COLO829 (cell line): ENCODE results near the gene C8B.

ENCODE experiments used
- DNase-seq: peaks from one replicate; pipeline ENCODE4 v3.0.0; 2012; ENCODE audit warnings: low spot score

C8B gene

GRCh38 chr1:56965916-56966697 lies at the start of gene C8B:
TSS of gene C8B (minus strand) at chr1:56966015. CDS start at chr1:56965948, 67 bp downstream.
- DNase-seq: no peak

DNA sequence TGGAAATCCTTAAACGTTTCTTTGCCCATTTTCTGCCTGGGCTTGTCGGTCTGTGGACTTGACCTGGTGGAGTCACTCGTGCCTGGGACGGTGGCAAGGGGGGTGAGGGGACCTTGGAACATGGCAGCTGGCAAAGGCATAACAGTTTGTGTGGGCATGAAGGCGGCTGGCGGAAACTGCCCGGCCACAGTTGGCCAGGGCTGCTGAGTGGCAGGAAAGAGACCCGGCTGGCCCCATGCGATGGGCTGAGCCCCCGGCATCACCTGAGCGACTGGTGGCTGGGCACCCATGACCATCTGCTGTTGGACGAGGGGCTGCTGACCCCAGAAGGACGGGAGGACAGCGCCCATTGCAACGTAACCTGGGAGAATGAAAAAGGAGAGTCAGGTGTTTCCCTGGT lies 49.3 kb upstream of the C8B start:
- no peak for DNase-seq

GRCh38 chr1:57013522-57013921 lies 47.7 kb upstream of the C8B start:
- DNase-seq: no peak

DNA sequence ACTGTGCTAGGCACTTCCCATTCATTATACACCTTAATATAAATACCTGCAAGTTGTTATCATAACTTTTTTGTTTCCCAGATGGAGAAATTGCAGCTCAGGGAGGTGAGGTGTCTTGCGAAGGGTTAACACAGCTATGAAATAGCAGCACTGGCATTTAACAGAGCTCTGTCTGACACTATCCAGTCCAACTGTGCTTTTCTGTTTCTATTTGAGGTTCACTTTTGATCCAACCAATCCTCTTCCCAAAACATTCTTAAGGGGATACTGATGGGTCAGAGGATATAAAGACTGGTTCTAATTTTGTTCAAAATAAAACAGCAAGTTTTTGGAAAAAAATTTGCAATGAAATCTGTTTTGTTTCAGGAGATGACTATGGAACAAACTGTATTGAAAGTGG lies 46.5 kb upstream of the C8B start:
- no peak for DNase-seq

DNA sequence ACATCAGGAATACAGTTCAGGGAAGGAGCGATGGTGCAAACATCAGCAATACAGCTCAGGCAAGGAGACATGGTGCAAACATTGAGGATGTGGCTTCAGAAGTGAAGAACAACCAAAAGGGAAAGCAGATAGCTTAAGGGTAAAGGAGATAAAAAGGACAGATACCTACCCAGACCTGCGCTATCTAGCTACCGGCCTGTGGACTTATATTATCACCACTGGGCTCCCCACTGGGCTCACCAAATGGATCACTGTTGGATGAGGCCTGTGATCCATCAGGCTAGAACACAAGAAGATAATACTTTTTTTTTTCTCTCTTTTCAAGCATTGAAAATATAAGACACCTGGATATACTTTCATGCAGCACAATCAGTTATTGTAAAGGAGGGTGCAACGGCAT lies 44.7 kb upstream of the C8B start:
- DNase-seq: no peak

DNA sequence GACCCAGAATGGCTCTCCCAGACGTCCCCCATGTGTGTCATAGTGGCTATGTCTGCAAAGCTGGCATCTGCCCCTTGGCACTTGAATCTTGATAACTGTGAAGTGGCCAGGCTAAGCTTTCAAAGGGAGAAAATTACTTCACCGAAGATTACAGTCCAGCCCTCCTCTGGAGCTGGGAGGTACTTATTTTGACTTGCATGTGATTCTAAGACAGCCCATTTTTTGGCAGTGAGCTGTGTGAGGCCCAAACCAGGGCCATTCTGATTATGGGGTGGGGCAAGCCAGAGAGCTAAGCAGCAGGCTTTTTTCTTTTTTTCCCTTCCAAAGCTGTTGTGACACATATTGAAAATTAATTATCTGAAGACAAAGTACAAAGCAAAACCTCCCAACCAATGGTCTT lies 42.1 kb upstream of the C8B start:
- DNase-seq: no peak

- no peak for DNase-seq
These were observed 41.7 kb upstream of the C8B start for GRCh38 chr1:57007472-57007871.

DNA sequence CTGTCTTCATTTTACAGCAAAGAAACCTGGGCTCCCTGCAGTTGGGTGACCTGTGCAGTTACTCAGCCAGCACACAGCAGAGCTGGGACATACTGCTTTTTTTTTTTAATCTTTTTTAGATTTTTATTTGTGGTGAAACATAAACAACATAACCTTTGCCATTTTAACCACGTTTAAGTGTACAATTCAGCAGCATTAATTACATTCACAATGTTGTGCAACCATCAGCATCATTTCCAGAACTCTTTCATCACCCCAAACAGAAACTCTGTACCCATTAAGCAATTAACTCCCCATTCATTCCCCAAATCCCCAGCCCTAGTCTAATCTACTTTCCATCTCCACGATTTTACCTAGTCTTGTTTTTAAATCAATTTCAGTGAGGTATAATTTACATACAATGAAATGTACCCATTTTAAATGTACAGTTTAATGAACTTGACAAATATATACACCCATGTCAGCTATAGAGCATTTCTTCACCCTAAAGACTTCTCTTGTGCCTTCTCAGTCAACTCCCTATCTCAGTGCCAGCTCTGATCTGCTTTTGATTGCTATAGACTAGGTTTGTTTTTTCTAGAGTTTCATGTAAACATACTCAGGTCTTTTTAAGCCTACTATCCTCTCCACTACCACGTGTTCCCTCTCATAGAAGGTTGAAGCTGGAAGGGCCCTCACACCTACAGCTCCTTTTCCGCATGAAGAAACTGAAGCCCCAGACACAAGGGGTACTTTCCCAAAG lies 37.8 kb upstream of the C8B start:
- no peak for DNase-seq

DNA sequence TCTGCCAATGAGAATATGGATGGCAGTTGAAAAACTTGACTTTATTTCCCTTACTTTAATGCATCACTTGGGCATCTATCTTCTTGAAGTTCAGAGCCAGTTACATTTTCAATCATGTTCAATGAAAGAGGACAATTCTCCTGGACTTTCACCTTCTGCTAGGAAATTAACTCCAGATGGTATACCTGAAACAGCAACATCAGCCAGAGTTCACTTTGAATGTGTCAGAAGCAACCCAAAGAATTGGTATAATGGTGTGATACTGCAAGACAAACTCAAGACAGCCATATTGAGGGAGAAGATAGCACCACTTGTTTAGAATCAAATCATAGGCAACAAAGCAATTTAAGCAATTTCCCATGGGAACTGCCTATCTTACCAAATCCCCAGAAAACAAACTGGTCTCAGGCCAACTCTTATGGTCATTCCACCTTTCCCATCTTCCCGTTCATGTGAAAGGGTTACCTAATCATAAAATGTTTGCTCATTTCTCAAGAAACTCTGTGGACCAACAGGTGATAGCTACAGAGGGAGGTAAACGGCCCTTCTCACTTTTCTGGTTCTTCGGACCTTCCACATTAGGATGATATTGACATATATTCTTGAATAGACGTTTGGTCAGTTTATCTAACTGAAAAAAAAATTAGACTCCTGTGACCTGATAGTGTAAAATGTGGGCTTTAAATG lies 29.7 kb upstream of the C8B start:
- no peak for DNase-seq

DNA sequence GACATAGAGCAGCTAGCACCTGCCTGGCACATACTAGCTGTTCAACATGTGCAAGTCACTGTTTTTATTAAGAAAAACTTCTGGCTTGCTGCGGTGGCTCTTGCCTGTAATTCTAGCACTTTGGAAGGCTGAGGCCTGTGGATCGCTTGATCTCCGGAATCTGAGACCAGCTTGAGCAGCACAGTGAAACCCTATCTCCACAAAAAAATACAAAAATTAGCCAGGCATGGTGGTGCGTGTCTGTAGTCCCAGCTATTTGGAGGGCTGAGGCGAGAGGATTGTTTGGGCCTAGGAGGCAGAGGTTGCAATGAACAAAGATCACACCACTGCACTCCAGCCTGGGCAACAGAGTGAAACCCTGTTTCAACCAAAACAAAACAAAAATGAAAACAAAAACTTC lies 27.7 kb upstream of the C8B start:
- no peak for DNase-seq

GRCh38 chr1:56992318-56993125 lies 26.7 kb upstream of the C8B start:
- no peak for DNase-seq

- DNase-seq: no peak
These were observed 25.8 kb upstream of the C8B start for GRCh38 chr1:56991576-56991975.

- DNase-seq: no peak
These were observed 20.6 kb upstream of the C8B start for GRCh38 chr1:56986397-56986796.

DNA sequence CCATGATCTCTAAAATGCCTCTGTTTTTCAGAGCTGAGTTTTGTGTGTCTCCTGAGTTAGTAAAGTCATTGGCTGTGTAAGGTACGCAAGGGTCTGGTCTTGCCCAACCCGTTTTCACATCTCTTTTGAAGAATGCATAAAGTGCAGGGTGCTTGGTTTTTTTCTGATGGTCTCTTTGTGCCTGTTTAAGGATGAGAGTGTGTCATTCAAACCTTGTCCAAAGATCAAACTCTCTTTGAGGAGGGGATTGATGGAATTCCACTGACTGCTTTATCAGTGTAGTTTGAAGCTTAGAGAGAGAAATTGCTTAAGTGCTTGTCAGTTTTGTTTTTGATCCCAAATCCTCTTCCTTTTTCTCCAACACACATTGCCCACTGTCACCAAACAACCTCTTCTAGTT lies 20.0 kb upstream of the C8B start:
- DNase-seq: no peak

DNA sequence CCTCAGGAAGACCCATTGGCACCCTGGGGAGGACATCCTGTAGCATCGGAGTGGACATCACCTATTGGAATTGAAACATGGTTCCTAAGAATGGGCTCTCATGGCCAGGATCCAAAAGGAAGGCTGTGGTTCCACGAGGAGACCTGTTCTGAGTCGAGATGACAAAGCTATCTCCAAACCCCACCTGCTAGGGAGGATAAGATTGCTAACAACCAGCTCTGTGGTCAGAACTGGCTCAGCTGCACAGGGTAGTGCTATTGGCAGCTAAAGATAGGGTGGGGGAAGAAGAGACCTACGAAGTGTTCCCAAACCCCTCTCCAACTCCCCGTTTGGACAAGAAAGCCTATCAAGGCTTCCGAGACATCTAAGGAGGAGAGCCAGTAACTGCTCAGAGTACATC lies 17.7 kb upstream of the C8B start:
- no peak for DNase-seq

GRCh38 chr1:56979986-56980755 lies 14.4 kb upstream of the C8B start:
- no peak for DNase-seq

DNA sequence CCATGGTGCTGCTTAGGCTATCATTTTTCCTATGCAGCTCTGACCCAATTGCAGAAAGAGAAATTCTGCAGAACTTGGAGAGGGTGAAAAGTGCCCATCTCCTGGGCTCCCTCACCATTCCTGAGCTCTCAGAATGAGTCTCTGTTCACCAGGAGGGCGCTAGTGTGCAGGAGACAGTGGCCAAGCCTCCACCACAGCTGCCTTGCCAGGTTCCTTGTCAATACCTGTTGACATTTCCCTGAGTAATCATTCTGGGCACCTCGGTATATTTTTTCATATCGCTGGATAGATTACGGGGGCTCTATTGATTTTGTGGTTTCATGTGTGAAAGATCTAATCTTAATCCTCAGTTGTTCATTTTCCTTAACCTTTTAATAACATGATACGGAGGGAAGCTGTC lies 13.0 kb upstream of the C8B start:
- DNase-seq: no peak

GRCh38 chr1:56977910-56978309 lies 12.1 kb upstream of the C8B start:
- no peak for DNase-seq

GRCh38 chr1:56975446-56975845 lies 9.6 kb upstream of the C8B start:
- no peak for DNase-seq

- DNase-seq: no peak
These were observed 8.3 kb upstream of the C8B start for GRCh38 chr1:56973923-56974742.

- DNase-seq: no peak
These were observed 7.2 kb upstream of the C8B start for GRCh38 chr1:56972976-56973375.
